ENCODE measurements around the gene CMYA5.

The CMYA5 gene

GRCh38 chr5:79849061-79849460 is 159.4 kb downstream of the CMYA5 start:
- ATAC-seq (ENCODE audit: low read depth) (no peak), DNase-seq (ENCODE audit: low spot score) (no peak)
- Histone ChIP-seq H3K4me3 (ENCODE audit: severe bottlenecking) (no peak overlapping the region), H3K4me1 (ENCODE audit: insufficient read depth, poor library complexity, severe bottlenecking) (peaks cover 9% of the 10 kb centered on the region), H3K9me3 (ENCODE audit: severe bottlenecking) (no peaks in the 10 kb centered on the region), H3K27me3 (ENCODE audit: insufficient read depth, poor library complexity, severe bottlenecking) (no peaks in the 10 kb centered on the region), H3K27ac (ENCODE audit: poor library complexity, severe bottlenecking) (no peak overlapping the region), H3K36me3 (ENCODE audit: low read depth) (no peaks in the 10 kb centered on the region)
- no peak for TF ChIP-seq CTCF (IDR thresholded peaks at IDR 0.05; ENCODE audit: poor library complexity, severe bottlenecking)
